ENCODE results near the gene MAPK8IP3. TPM values are rescaled to one million over a fixed set of nuclear protein-coding genes. Genes with fewer than 3 reads are reported as not detected.

Gene MAPK8IP3
- total RNA-seq, 1 experiment from 2014 or later, result 77.4 TPM

DNA sequence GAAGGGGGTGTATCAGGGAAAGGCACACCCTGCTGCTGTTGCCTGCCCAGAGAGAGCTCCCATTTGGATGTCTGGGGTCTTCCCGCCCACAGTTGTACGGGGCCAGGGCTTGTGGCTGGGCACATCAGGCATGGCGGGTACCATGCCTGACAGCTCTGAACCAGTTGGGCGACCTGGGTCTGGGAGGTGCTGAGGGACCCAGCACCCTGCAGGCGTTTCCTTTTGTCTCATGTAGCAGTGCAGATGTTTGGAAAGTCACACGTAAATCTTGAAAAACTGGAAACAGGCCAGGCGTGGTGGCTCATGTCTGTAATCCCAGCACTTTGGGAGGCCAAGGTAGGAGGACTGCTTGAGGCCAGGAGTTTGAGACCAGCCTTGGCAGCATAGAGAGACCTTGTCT lies 36.3 kb upstream of the MAPK8IP3 start:
- Mint-ChIP-seq H3K27me3 (ENCODE audit: insufficient read depth, unreplicated experiment) (no peaks in the 10 kb centered on the region), H3K4me1 (ENCODE audit: insufficient read depth, unreplicated experiment) (peaks cover 6% of the 10 kb centered on the region), H3K36me3 (ENCODE audit: insufficient read depth, unreplicated experiment) (peaks cover 91% of the 10 kb centered on the region), H3K9me3 (ENCODE audit: unreplicated experiment) (no peaks in the 10 kb centered on the region), H3K4me3 (ENCODE audit: unreplicated experiment) (no peak overlapping the region), H3K27ac (ENCODE audit: low read depth, unreplicated experiment) (no peak overlapping the region)
- TF ChIP-seq, protein P1, sequence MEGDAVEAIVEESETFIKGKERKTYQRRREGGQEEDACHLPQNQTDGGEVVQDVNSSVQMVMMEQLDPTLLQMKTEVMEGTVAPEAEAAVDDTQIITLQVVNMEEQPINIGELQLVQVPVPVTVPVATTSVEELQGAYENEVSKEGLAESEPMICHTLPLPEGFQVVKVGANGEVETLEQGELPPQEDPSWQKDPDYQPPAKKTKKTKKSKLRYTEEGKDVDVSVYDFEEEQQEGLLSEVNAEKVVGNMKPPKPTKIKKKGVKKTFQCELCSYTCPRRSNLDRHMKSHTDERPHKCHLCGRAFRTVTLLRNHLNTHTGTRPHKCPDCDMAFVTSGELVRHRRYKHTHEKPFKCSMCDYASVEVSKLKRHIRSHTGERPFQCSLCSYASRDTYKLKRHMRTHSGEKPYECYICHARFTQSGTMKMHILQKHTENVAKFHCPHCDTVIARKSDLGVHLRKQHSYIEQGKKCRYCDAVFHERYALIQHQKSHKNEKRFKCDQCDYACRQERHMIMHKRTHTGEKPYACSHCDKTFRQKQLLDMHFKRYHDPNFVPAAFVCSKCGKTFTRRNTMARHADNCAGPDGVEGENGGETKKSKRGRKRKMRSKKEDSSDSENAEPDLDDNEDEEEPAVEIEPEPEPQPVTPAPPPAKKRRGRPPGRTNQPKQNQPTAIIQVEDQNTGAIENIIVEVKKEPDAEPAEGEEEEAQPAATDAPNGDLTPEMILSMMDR (IDR thresholded peaks at IDR 0.05; ENCODE audit: unreplicated experiment), result no peak
- BruUV-seq (replicated peaks), result no TSS peak
- intact Hi-C loops (cut with micrococcal nuclease), result no loop called here
- CTCF ChIA-PET, result interaction anchor here (0.5 kb wide), 1 partner anchor 126 kb away, joined by 5 read pairs; no protein-coding TSS in a partner anchor
- POLR2A ChIA-PET, result no interaction called here
- no peak for DNase-seq (ENCODE audit: unreplicated experiment)

DNA sequence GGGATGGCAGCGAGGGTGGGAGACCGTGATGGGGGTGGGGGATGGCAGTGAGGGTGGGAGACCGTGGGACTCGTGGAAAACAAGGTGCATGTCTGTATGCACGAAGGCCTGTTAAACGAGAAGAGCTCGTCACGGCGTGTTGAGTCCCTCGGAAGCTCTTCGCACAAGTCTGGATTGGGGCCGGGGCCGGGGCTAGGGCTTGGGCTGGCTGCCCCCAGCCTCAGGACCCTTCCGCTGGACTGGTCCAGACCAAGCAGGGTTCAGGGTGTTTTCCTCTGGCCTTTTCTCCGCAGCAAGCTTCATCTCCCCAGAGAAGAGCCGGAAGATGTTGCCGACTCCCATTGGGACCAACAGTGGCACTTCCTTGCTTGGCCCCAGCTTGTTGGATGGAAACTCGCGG lies 35.6 kb upstream of the MAPK8IP3 start:
- intact Hi-C loops (cut with micrococcal nuclease), result no loop called here
- Mint-ChIP-seq H3K27me3 (ENCODE audit: insufficient read depth, unreplicated experiment) (no peaks in the 10 kb centered on the region), H3K4me1 (ENCODE audit: insufficient read depth, unreplicated experiment) (peaks cover 13% of the 10 kb centered on the region), H3K36me3 (ENCODE audit: insufficient read depth, unreplicated experiment) (peaks cover 84% of the 10 kb centered on the region), H3K27ac (ENCODE audit: low read depth, unreplicated experiment) (no peak overlapping the region), H3K4me3 (ENCODE audit: unreplicated experiment) (no peak overlapping the region), H3K9me3 (ENCODE audit: unreplicated experiment) (no peaks in the 10 kb centered on the region)
- CTCF ChIA-PET, result no interaction called here
- TF ChIP-seq, protein P1 (IDR thresholded peaks at IDR 0.05; ENCODE audit: unreplicated experiment), result no peak
- no TSS peak for BruUV-seq (replicated peaks)
- POLR2A ChIA-PET, result no interaction called here
- no peak for DNase-seq (ENCODE audit: unreplicated experiment)

DNA sequence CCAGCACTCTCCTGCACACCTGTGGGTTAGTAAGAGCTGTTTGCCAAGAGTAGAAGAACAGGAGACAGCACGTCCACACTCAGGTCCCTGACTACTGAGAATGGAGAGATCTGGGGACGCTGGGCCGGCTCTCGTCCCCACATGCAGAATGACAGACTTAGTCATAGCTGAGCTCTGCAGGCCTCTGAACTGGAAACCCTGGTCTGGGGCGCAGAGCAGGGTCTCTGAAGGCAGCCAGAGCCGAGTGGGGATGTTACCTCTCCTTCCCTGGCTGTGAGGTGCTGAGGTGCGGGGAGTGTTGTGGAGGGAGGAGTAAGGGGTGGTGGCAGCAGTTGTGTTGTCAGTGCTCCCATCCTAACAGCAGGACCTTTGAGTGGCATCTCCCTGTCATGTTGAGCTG lies 35.1 kb upstream of the MAPK8IP3 start:
- no peak overlapping the region for H3K4me3 Mint-ChIP-seq (ENCODE audit: unreplicated experiment)
- TF ChIP-seq, protein P1 (IDR thresholded peaks at IDR 0.05; ENCODE audit: unreplicated experiment), result no peak
- H3K27me3 Mint-ChIP-seq (ENCODE audit: insufficient read depth, unreplicated experiment), result no peaks in the 10 kb centered on the region
- CTCF ChIA-PET, result no interaction called here
- POLR2A ChIA-PET, result no interaction called here
- no peaks in the 10 kb centered on the region for H3K9me3 Mint-ChIP-seq (ENCODE audit: unreplicated experiment)
- DNase-seq (ENCODE audit: unreplicated experiment), result no peak
- H3K27ac Mint-ChIP-seq (ENCODE audit: low read depth, unreplicated experiment), result no peak overlapping the region
- no TSS peak for BruUV-seq (replicated peaks)
- peaks cover 14% of the 10 kb centered on the region for H3K4me1 Mint-ChIP-seq (ENCODE audit: insufficient read depth, unreplicated experiment)
- intact Hi-C loops (cut with micrococcal nuclease), result no loop called here
- H3K36me3 Mint-ChIP-seq (ENCODE audit: insufficient read depth, unreplicated experiment), result peaks cover 79% of the 10 kb centered on the region

DNA sequence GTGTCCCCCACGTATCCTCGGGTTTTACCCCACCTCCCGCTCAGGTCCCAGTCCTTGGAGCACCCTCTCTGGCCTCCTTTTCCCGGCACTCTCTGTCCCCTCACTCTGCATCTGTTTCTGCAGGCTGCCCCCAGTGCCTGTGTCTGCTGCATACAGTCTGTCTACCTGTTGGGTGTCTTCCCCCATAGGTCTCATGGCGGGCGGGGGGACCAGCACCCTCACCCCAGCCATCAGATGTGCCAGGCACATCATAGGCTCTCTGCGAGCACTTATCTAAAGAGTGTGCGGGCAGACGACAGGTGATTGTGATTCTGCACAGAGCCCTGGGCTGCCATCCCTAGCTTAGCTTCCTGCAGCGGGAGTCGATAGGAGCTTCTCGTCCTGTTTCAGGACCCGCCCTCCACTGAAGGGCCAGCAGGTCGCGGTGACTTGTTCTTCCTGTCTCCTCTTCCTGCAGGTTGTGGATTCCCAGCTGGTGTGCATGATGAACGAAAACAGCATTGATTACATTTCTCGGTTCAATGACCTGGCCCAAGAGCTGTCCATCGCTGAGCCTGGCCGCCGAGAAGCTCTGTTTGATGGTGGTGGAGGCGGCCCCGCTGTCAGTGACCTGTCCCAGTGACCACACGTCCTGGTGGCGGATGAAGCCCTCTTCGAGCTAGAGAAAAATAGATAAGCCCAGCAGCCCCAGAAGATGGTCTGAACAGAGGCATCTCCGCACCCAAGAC lies 32.4 kb upstream of the MAPK8IP3 start:
- POLR2A ChIA-PET, result no interaction called here
- BruUV-seq (replicated peaks), result no TSS peak
- no peak overlapping the region for H3K4me3 Mint-ChIP-seq (ENCODE audit: unreplicated experiment)

More for the DNA sequence above, 32.4 kb upstream of the MAPK8IP3 start:
- H3K4me1 Mint-ChIP-seq (ENCODE audit: insufficient read depth, unreplicated experiment), result peaks cover 19% of the 10 kb centered on the region
- CTCF ChIA-PET, result interaction anchor here (0.9 to 1.0 kb wide), 2 partner anchors 26 to 32 kb away, joined by 3 to 5 read pairs; partner anchors contain the start of gene MAPK8IP3
- H3K9me3 Mint-ChIP-seq (ENCODE audit: unreplicated experiment), result no peaks in the 10 kb centered on the region
- H3K36me3 Mint-ChIP-seq (ENCODE audit: insufficient read depth, unreplicated experiment), result peaks cover 62% of the 10 kb centered on the region
- TF ChIP-seq, protein P1 (IDR thresholded peaks at IDR 0.05; ENCODE audit: unreplicated experiment), result no peak
- no peaks in the 10 kb centered on the region for H3K27me3 Mint-ChIP-seq (ENCODE audit: insufficient read depth, unreplicated experiment)
- no peak for DNase-seq (ENCODE audit: unreplicated experiment)
- H3K27ac Mint-ChIP-seq (ENCODE audit: low read depth, unreplicated experiment), result no peak overlapping the region
- intact Hi-C loops (cut with micrococcal nuclease), result no loop called here

Measured in MCF 10A (cell line).